ENCODE measurements around the gene AFMID. TPM values are rescaled to one million over a fixed set of nuclear protein-coding genes. Genes with fewer than 3 reads are reported as not detected.
"Not testable (repeated sequence)": the region's sequence is repeated elsewhere in the genome, so short reads cannot be mapped to it uniquely, and the experiment has no call there.

The AFMID gene
- total and polyA plus RNA-seq, 5 donors from 2014 or later, result 1.8 to 5.5 (median 2.8) TPM

- H3K4me1 Mint-ChIP-seq, result peaks cover 0 to 11% (median 6%) of the 10 kb centered on the region in 4 donors
- Histone ChIP-seq H3K36me3 (ENCODE audit: control insufficient read depth, insufficient read depth, low read length) (no peaks in the 10 kb centered on the region), H3K4me1 (ENCODE audit: control insufficient read depth, insufficient read depth, low read length, poor library complexity, severe bottlenecking) (peaks cover 4% of the 10 kb centered on the region), H3K27ac (ENCODE audit: insufficient read depth, low read length, poor library complexity, severe bottlenecking) (no peak overlapping the region), H3K27me3 (ENCODE audit: control insufficient read depth, insufficient read depth, low read length) (peaks cover 9% of the 10 kb centered on the region), H3K9me3 (ENCODE audit: control insufficient read depth in 2 of 2, low read length in 2 of 2) (no peaks in the 10 kb centered on the region), H3K4me3 (ENCODE audit: low read depth, low read length) (no peak overlapping the region)
- H3K4me3 Mint-ChIP-seq, result peak overlapping the region in 1 of 4 donors; percentile 38
- H3K27me3 Mint-ChIP-seq, result peaks cover 40% of the 10 kb centered on the region
- ATAC-seq (ENCODE audit: low read depth in 2 of 2) (no peak), DNase-seq (no peak)
- peaks cover 0 to 2% (median 0%) of the 10 kb centered on the region in 7 donors for H3K9me3 Mint-ChIP-seq
- H3K36me3 Mint-ChIP-seq, result no peaks in the 10 kb centered on the region
- H3K27ac Mint-ChIP-seq, result no peak overlapping the region
Measured at GRCh38 chr17:78230252-78230962, 43.2 kb downstream of the AFMID start.

GRCh38 chr17:78230996-78231935, 44.1 kb downstream of the AFMID start, which contains the start of gene TMEM235:
TMEM235 (plus strand) TSS chr17:78231631; CDS start chr17:78232024, 393 bp downstream.
- Mint-ChIP-seq H3K27ac (no peak within 1 kb of the TSS), H3K9me3 (peaks cover 0 to 2% (median 0%) of the 10 kb centered on the region in 7 donors), H3K4me3 (peak within 1 kb of the TSS in 1 of 4 donors; percentile 52), H3K27me3 (peaks cover 40% of the 10 kb centered on the region), H3K4me1 (peaks cover 0 to 11% (median 6%) of the 10 kb centered on the region in 4 donors), H3K36me3 (no peaks in the 10 kb centered on the region)
- Histone ChIP-seq H3K36me3 (ENCODE audit: control insufficient read depth, insufficient read depth, low read length) (no peaks in the 10 kb centered on the region), H3K4me3 (ENCODE audit: low read depth, low read length) (no peak within 1 kb of the TSS), H3K9me3 (ENCODE audit: control insufficient read depth in 2 of 2, low read length in 2 of 2) (no peaks in the 10 kb centered on the region), H3K27me3 (ENCODE audit: control insufficient read depth, insufficient read depth, low read length) (peaks cover 9% of the 10 kb centered on the region), H3K4me1 (ENCODE audit: control insufficient read depth, insufficient read depth, low read length, poor library complexity, severe bottlenecking) (peaks cover 4% of the 10 kb centered on the region), H3K27ac (ENCODE audit: insufficient read depth, low read length, poor library complexity, severe bottlenecking) (no peak within 1 kb of the TSS)
- DNase-seq (no peak), ATAC-seq (ENCODE audit: low read depth in 2 of 2) (no peak)

GRCh38 chr17:78231991-78232858, 45.1 kb downstream of the AFMID start:
- Histone ChIP-seq H3K27me3 (ENCODE audit: control insufficient read depth, insufficient read depth, low read length) (peaks cover 9% of the 10 kb centered on the region), H3K4me1 (ENCODE audit: control insufficient read depth, insufficient read depth, low read length, poor library complexity, severe bottlenecking) (peaks cover 4% of the 10 kb centered on the region), H3K4me3 (ENCODE audit: low read depth, low read length) (no peak overlapping the region), H3K9me3 (ENCODE audit: control insufficient read depth in 2 of 2, low read length in 2 of 2) (no peaks in the 10 kb centered on the region), H3K36me3 (ENCODE audit: control insufficient read depth, insufficient read depth, low read length) (no peaks in the 10 kb centered on the region), H3K27ac (ENCODE audit: insufficient read depth, low read length, poor library complexity, severe bottlenecking) (no peak overlapping the region)
- H3K4me3 Mint-ChIP-seq, result peak overlapping the region in 1 of 4 donors; percentile 56
- H3K27me3 Mint-ChIP-seq, result peaks cover 40% of the 10 kb centered on the region
- DNase-seq, result peak in 2 of 3 donors; percentile 25 to 37
- H3K36me3 Mint-ChIP-seq, result no peaks in the 10 kb centered on the region
- no peak overlapping the region for H3K27ac Mint-ChIP-seq
- peaks cover 0 to 2% (median 0%) of the 10 kb centered on the region in 7 donors for H3K9me3 Mint-ChIP-seq
- peaks cover 0 to 9% (median 6%) of the 10 kb centered on the region in 4 donors for H3K4me1 Mint-ChIP-seq
- peak; percentile 53 to 65 for ATAC-seq (ENCODE audit: low read depth in 2 of 2)

- Histone ChIP-seq H3K27ac (ENCODE audit: insufficient read depth, low read length, poor library complexity, severe bottlenecking) (no peak overlapping the region), H3K9me3 (ENCODE audit: control insufficient read depth in 2 of 2, low read length in 2 of 2) (no peaks in the 10 kb centered on the region), H3K4me1 (ENCODE audit: control insufficient read depth, insufficient read depth, low read length, poor library complexity, severe bottlenecking) (peaks cover 4% of the 10 kb centered on the region), H3K27me3 (ENCODE audit: control insufficient read depth, insufficient read depth, low read length) (peaks cover 9% of the 10 kb centered on the region), H3K4me3 (ENCODE audit: low read depth, low read length) (no peak overlapping the region), H3K36me3 (ENCODE audit: control insufficient read depth, insufficient read depth, low read length) (no peaks in the 10 kb centered on the region)
- Mint-ChIP-seq H3K4me3 (peak overlapping the region in 1 of 4 donors; percentile 56), H3K9me3 (peaks cover 0 to 2% (median 0%) of the 10 kb centered on the region in 7 donors), H3K27me3 (peaks cover 40% of the 10 kb centered on the region), H3K4me1 (peaks cover 0 to 9% (median 6%) of the 10 kb centered on the region in 4 donors), H3K27ac (no peak overlapping the region), H3K36me3 (no peaks in the 10 kb centered on the region)
- DNase-seq (no peak), ATAC-seq (ENCODE audit: low read depth in 2 of 2) (no peak)
Measured at GRCh38 chr17:78232859-78233173, 45.7 kb downstream of the AFMID start.

- H3K36me3 ChIP-seq (ENCODE audit: control insufficient read depth, insufficient read depth, low read length), result no peaks in the 10 kb centered on the region
- Mint-ChIP-seq H3K27me3 (peaks cover 40% of the 10 kb centered on the region), H3K4me3 (no peak overlapping the region), H3K36me3 (no peaks in the 10 kb centered on the region), H3K4me1 (peaks cover 0 to 9% (median 6%) of the 10 kb centered on the region in 4 donors), H3K27ac (no peak overlapping the region), H3K9me3 (peaks cover 0 to 2% (median 0%) of the 10 kb centered on the region in 7 donors)
- no peaks in the 10 kb centered on the region for H3K9me3 ChIP-seq (ENCODE audit: control insufficient read depth in 2 of 2, low read length in 2 of 2)
- DNase-seq (no peak), ATAC-seq (ENCODE audit: low read depth in 2 of 2) (no peak)
- no peak overlapping the region for H3K4me3 ChIP-seq (ENCODE audit: low read depth, low read length)
- H3K27ac ChIP-seq (ENCODE audit: insufficient read depth, low read length, poor library complexity, severe bottlenecking), result no peak overlapping the region
- H3K4me1 ChIP-seq (ENCODE audit: control insufficient read depth, insufficient read depth, low read length, poor library complexity, severe bottlenecking), result peaks cover 4% of the 10 kb centered on the region
- peaks cover 9% of the 10 kb centered on the region for H3K27me3 ChIP-seq (ENCODE audit: control insufficient read depth, insufficient read depth, low read length)
Measured at GRCh38 chr17:78233678-78234077, 46.5 kb downstream of the AFMID start.

- Mint-ChIP-seq H3K9me3 (peaks cover 0 to 2% (median 0%) of the 10 kb centered on the region in 7 donors), H3K36me3 (no peaks in the 10 kb centered on the region), H3K27ac (no peak overlapping the region), H3K27me3 (peaks cover 36% of the 10 kb centered on the region), H3K4me1 (peaks cover 0 to 9% (median 6%) of the 10 kb centered on the region in 4 donors), H3K4me3 (no peak overlapping the region)
- Histone ChIP-seq H3K27ac (ENCODE audit: insufficient read depth, low read length, poor library complexity, severe bottlenecking) (no peak overlapping the region), H3K36me3 (ENCODE audit: control insufficient read depth, insufficient read depth, low read length) (no peaks in the 10 kb centered on the region), H3K4me3 (ENCODE audit: low read depth, low read length) (no peak overlapping the region), H3K4me1 (ENCODE audit: control insufficient read depth, insufficient read depth, low read length, poor library complexity, severe bottlenecking) (peaks cover 4% of the 10 kb centered on the region), H3K9me3 (ENCODE audit: control insufficient read depth in 2 of 2, low read length in 2 of 2) (no peaks in the 10 kb centered on the region), H3K27me3 (ENCODE audit: control insufficient read depth, insufficient read depth, low read length) (peaks cover 9% of the 10 kb centered on the region)
- DNase-seq (no peak), ATAC-seq (ENCODE audit: low read depth in 2 of 2) (no peak)
Measured at GRCh38 chr17:78234261-78234865, 47.2 kb downstream of the AFMID start.

GRCh38 chr17:78235022-78235421, 47.9 kb downstream of the AFMID start:
- not testable (repeated sequence) for H3K9me3 Mint-ChIP-seq; ATAC-seq (ENCODE audit: low read depth in 2 of 2); H3K4me1 ChIP-seq (ENCODE audit: control insufficient read depth, insufficient read depth, low read length, poor library complexity, severe bottlenecking); H3K27ac Mint-ChIP-seq; H3K36me3 Mint-ChIP-seq; DNase-seq; H3K4me3 ChIP-seq (ENCODE audit: low read depth, low read length); H3K36me3 ChIP-seq (ENCODE audit: control insufficient read depth, insufficient read depth, low read length); H3K27me3 ChIP-seq (ENCODE audit: control insufficient read depth, insufficient read depth, low read length); H3K4me1 Mint-ChIP-seq; H3K27ac ChIP-seq (ENCODE audit: insufficient read depth, low read length, poor library complexity, severe bottlenecking); H3K9me3 ChIP-seq (ENCODE audit: control insufficient read depth in 2 of 2, low read length in 2 of 2)
- Mint-ChIP-seq H3K4me3 (peak overlapping the region in 1 of 4 donors; percentile 54), H3K27me3 (peaks cover 30% of the 10 kb centered on the region)

Data from CD4-positive, CD25-positive, alpha-beta regulatory T cell (primary cell).